T-helper 1 cell treated with Interleukin-12 subunit alpha and Interleukin-12 subunit beta and Interleukin-4 antibody, amounts not matched to agents 30 ng/mL and 1 ng/mL, for 36 hours (primary cell): ENCODE measurements around the gene POLDIP3. TPM values are rescaled to one million over a fixed set of nuclear protein-coding genes. Genes with fewer than 3 reads are reported as not detected.
"Not testable (repeated sequence)": the region's sequence is repeated elsewhere in the genome, so short reads cannot be mapped to it uniquely, and the experiment has no call there.

Source experiments
- intact Hi-C: fragments of 100-400 bp; cut with micrococcal nuclease; formaldehyde crosslinking; loops from one replicate; pipeline ENCODE4 v1.15.1; 2024
- total RNA-seq: library from RNA; stranded (reverse); gene quantifications from 2 replicates; pipeline ENCODE4 v1.2.3, GENCODE V29; 2022

The POLDIP3 gene
- total RNA-seq, 1 donor from 2014 or later: 78.4 TPM

DNA sequence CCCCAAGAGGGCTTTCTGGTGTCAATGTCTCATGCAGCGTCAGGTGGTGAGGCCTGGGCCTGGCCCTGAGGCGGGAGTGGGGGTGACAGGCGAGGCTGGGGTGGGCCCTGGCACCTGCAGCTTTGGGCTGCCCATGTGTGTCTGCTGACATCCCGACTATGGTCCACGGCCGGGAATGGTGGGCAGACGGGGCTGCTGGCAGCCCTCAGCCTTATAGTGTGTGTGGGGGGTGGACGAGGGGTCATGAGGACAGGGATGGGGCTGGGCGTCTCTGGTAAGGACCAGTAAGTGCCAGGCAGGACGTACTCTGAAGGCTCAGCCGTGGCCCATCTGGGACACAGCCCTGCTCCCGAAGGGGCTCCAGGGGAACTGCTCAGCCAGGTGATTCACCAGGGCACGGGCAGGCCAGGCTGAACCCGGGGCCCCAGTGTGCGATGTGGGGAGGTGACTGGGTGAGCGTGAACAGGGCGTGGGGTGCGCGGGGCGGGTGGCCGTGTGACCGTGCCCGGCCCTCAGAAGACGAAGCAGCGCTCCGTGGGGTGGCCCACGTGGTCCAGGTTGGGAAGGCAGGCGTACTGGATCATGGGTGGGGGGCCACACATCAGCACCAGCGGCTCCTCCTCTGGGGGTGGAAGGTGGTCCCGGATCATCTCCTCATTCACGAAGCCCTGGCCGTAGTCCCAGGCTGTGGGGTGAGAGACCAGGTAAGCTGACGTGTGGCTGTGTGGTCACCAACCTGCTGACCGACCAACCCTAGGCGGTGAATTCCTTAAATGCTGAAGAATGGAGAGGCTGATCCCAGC is 4.8 kb upstream of the POLDIP3 start:
- intact Hi-C loops: loop anchor here (10.0 kb wide), 2 partner anchors 545 to 995 kb away; partner anchors contain the start of genes DESI1, NAGA, PHETA2 and SMDT1

DNA sequence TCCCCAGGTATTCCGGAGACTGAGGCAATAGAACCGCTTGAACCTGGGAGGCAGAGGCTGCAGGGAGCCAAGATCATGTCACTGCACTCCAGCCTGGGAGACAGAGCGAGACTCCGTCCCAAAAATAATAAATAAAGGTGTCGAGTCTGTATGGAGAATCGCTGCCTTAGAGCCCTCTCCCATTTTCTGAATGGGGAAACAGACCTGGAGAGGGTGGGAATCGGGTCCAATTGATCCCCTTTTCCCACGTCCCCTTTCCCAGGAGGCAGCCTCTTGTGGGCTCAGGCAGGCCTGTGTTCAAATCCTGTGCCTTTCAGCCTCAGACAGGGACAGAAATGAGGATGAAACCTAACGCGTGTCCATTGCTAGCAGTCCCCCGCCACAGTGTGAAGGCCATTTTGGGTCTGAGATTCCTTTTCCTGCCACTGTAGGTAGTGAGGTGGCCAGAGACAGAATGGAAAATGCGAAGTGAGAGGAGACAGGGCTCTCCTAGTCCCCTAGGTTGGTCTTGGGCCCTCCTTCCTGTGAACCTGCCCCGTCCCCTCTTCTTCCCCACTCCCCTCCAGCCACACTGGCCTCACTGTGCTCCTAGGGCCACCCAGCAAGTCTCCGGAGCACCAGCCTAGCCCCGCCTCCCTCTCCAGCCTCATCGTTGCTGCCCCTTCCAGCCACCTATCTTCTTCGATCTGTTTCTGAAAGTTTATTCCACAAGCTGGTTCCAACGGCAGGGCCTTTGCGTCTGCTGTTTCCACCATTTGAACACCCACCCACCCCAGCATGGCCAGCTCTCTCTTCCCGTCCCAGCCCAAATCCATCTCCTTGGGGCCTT is 2.7 kb upstream of the POLDIP3 start:
- intact Hi-C loops: loop anchor here (10.0 kb wide), 2 partner anchors 543 to 993 kb away; partner anchors contain the start of genes DESI1, NAGA, PHETA2 and SMDT1

GRCh38 chr22:42615860-42616175 is 1.1 kb upstream of the POLDIP3 start:
- intact Hi-C loops: loop anchor here (1.0 to 10.0 kb wide), 11 partner anchors 33 to 991 kb away; partner anchors contain the start of genes ARFGAP3, CYB5R3, DESI1 and NAGA

DNA sequence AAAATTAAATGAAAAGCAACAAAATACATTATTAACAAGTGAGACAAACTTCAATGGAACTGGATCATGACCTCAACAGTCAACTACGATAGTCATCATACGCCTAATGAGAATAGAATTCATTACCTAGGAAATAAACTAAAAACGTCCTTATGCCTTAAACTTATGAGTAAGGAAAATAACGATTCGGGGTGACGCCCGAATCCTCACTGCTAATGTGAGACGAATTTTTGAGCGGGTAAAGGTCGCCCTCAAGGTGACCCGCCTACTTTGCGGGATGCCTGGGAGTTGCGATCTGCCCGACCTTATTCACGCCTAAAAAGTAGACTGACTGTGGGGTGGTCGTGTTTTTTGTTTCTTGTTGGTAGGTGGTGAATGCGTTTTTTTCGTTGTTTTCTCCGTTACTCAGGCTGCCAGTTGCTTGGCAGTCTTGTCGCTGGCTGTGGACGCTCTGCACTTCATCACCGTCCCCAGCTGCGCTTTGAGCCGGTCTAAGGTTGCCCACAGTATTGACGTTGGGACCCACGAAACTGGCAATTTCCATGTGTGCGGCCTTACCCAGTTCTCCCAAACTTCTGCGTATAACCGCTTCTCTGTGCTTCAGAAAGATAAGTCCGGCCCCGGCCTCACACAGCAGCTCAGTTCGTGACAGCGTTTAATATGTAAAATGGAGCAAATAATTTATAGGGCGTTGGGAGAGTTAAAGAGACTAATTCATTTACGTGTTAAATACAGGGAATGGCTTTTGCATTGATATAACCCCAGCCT is 593 bp upstream of the POLDIP3 start:
- intact Hi-C loops: loop anchor here (1.0 to 10.0 kb wide), 11 partner anchors 34 to 990 kb away; partner anchors contain the start of genes ARFGAP3, CYB5R3, DESI1 and NAGA

DNA sequence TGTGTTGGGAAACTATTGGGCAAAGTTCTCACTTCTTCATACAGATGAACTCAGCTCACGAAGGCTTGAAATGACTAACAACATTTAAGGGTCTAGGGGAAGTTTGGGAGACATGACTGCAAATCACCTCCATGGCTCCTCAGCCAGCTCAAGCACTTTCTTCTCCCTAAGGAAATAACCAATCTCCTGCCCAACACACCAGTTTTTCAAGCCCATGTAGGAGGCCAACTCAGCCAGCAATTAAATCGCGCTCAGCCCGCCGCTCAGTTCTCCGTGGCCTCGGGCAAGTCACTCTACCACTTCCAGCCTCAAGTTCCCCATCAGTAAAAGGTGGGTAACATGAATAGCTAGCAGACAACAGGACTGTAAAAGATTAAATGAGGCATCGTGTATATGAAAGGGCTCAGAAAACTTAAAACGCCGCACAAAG is 796 bp downstream of the POLDIP3 start:
- intact Hi-C loops: loop anchor here (1.0 to 10.0 kb wide), 9 partner anchors 32 to 989 kb away; partner anchors contain the start of genes DESI1, NAGA, NDUFA6 and PHETA2

GRCh38 chr22:42612336-42612735 is 2.3 kb downstream of the POLDIP3 start:
- intact Hi-C loops: loop anchor here (5.0 to 10.0 kb wide), 4 partner anchors 80 to 988 kb away; partner anchors contain the start of genes DESI1, NAGA, PHETA2 and SMDT1

DNA sequence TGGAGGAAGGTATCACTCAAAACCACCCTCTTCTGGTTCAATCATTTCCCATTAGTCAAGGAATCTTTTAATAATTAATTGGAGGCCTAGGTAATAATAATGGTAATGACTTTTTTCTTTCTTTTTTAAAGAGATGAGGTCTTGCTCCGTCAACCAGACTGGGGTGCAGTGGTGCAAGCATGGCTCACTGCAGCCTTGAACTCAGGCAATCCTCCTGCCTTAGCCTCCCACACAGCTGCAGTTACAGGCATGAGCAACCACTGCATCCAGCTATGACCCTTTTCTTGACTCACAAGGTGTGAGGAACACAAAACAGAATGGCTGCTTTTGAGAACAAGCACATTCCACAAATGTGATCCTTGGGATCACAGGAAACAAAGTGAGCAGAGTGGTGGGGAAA is 3.6 kb downstream of the POLDIP3 start:
- intact Hi-C loops: loop anchor here (5.0 to 10.0 kb wide), 4 partner anchors 79 to 986 kb away; partner anchors contain the start of genes DESI1, NAGA, PHETA2 and SMDT1

- intact Hi-C loops: loop anchor here (5.0 to 10.0 kb wide), 4 partner anchors 78 to 985 kb away; partner anchors contain the start of genes DESI1, NAGA, PHETA2 and SMDT1
Measured at GRCh38 chr22:42610186-42610585, 4.5 kb downstream of the POLDIP3 start.

DNA sequence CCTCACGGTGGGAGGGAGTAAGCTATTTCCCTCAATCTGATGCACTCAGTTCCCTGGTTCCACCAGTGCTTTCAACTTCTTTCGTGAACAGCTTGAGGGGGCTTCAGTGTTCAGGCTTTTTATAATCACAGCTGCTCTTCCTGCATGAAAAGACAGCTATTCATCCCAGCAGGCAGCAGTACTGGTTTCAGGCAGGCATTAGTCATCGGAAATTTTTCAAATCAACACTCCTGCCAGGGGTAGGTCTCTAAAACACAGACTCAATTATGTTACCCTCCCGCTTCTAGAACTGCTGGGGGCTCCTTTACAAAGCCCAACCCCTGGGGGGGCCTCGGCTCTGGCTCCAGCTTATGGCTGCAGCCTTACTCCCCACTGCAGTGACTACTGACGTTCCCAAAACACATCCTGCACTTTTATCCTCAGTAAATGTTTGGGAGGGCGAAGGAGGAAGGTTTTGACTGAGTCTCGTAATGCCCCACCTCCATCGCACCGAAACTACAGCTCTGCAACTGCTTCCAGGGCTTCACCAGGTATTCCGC is 5.8 kb downstream of the POLDIP3 start:
- intact Hi-C loops: no loop called here

- intact Hi-C loops: no loop called here
Measured at GRCh38 chr22:42608136-42608822, 6.4 kb downstream of the POLDIP3 start.

DNA sequence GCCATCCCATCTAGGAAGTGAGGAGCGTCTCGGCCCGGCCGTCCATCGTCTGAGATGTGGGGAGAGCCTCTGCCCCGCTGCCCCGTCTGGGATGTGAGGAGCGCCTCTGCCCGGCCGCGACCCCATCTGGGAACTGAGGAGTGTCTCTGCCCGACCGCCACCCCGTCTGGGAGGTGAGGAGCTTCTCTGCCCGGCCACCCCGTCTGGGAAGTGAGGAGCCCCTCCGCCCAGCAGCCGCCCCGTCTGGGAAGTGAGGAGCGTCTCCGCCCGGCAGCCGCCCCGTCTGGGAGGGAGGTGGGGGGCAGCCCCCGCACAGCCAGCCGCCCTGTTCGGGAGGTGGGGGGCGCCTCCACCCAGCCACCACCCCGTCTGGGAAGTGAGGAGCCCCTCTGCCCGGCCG is 7.0 kb downstream of the POLDIP3 start:
- intact Hi-C loops: not testable (repeated sequence)

GRCh38 chr22:42604403-42604802 is 10.3 kb downstream of the POLDIP3 start:
- intact Hi-C loops: no loop called here

DNA sequence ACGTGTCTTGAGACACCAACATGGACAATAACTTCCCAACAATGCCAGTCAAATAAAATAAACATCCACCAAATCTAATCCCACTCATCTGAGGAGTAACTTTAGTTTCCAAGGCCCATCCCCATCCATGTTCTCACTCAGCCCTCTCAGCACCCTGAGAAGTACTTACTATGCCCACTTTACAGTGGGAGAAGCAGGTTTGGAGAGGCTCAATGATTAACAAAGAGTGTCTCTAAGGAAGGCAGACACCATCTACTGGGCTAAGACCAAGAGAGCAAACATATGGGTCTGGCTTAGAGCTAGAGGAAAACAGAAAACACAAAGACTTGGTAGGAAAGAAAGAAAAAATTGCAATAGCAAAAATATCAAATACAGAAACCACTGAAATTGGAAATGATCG is 11.3 kb downstream of the POLDIP3 start:
- intact Hi-C loops: no loop called here

DNA sequence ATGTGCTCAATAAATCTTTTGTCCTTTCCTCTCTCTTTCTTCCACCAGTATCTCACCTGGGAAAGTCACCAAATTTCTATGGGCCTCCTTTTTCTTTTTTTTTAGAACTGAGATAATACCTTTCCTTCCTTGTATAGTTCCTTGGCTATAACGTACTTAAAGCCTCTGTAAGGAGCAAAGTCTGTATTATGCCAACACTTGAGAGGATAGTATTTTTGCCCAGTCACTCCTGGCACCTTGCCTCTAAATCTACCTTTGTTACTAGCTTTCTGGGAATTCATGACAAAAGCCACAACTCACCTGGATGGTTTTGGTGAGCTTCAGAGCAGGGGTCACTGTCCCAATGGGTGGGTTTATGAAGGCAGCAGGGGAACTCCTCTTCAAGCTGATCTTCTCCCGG is 12.2 kb downstream of the POLDIP3 start:
- intact Hi-C loops: no loop called here

DNA sequence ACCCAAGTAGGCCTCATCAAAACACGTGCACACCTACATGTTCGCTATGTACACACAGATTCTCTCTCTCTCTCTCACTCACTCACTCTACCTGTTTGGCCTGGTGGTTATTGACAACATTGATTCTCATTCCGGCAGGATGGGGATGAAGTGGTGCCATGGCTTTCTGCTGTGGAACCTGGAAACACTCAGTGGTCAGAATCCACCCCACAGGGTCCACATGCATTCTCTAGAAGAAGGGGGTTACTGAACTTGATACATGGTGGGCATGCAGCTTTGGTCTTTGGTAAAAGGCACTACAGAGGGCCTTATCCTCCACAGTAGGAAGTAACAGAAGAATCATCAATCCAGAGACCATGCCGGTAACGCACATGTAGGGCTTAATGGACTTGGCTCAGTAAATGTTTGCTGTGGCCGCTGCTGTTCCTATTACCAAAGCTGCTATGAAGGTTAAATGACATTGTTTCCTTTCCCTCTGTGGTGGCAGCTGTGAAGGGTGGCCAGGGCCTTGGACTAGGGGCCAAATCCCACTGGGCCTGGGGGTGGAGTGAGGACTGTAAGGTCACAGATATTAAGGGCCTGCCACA is 12.7 kb downstream of the POLDIP3 start:
- intact Hi-C loops: no loop called here

GRCh38 chr22:42596863-42597530 is 17.7 kb downstream of the POLDIP3 start:
- intact Hi-C loops: no loop called here

DNA sequence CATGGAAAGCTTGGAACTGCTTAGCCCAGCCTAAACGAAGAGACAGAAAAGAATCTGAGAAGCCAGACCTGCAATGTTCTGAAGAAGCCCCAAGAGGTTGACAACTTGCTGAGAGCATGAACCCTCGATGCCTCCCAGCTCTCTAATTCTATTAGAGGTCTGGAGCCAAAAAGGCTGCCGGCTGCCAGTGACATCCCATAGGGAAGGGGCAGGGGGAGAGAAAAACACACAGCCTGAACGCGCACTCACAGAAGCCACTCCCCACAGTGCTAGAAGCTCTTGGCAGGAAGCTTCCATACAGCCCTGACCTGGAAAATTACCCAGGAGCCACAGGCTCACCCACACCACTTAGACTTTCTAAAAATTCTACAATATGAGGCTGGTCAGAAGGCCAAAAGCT is 18.3 kb downstream of the POLDIP3 start:
- intact Hi-C loops: no loop called here

GRCh38 chr22:42595434-42595833 is 19.2 kb downstream of the POLDIP3 start:
- intact Hi-C loops: no loop called here

- intact Hi-C loops: no loop called here
Measured at GRCh38 chr22:42591987-42592386, 22.7 kb downstream of the POLDIP3 start.
